GM18520 (cell line): ENCODE results near the gene SLC7A4.
"Not testable (repeated sequence)": the region's sequence is repeated elsewhere in the genome, so short reads cannot be mapped to it uniquely, and the experiment has no call there.

Experiments
- ATAC-seq: cut with Tn5 transposase; IDR thresholded peaks from one replicate; pipeline ENCODE4 v1.9.1; 2021; ENCODE audit not compliant: unreplicated experiment

Gene SLC7A4

GRCh38 chr22:21043860-21044535, 11.6 kb upstream of the SLC7A4 start:
- no peak for ATAC-seq

DNA sequence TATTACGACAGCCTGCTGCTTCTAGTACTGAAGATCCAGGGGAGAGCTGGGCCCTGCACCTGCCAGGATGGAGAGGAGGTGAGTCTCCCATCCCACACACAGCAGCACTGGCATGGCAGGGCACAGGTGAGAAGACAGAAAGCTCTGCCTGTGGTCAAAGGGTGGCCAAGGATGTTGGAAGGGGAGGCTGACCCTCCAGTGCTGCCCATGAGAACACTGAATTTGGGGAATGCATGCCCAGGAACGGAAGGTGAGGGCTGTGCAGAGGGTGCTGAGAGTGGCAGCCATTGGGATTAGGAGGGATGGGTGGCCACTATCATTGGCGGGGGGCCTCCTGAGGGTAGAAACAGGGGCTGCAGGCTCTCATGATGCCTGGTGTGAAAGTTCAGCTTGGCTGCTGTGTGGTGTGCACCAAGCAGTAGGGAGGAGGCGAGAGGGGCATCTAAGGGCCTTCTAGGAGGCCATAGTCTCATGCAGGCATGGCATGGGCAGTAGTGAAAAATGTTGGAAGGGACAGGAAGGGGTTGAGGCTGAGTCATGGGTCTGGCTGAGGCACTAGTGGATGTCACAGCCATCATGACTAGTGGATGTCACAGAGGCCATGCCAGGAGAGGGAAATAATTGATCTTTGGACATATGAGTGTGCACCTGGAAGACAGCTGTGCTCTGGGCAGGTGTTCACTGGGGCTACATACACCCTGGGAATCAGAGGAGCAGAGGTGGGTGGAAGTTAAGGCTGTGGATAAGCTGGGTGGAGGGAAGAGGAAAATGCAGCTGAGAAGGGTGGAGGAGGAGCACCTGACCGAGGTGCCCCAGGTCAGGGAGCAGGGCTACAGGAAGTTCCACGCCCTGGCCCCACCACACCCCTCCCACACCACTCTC, 10.9 kb upstream of the SLC7A4 start:
- ATAC-seq, result no peak

GRCh38 chr22:21041937-21042336, 9.6 kb upstream of the SLC7A4 start:
- no peak for ATAC-seq

DNA sequence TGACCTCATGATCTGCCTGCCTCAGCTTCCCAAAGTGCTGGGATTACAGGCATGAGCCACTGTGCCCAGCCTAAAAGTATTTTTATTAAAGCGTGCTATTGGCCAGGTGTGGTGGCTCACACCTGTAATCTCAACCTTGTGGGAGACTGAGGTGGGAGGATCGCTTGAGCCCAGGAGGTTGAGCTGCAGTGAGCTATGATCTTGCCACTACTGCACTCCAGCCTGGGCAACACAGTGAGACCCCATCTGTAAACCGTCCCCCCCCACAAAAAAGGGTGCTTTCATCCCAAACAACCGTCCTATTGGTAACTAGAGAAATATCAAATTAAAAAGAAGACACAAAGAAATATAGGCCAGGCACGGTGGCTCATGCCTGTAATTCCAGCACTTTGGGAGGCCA, 6.8 kb upstream of the SLC7A4 start:
- not testable (repeated sequence) for ATAC-seq

DNA sequence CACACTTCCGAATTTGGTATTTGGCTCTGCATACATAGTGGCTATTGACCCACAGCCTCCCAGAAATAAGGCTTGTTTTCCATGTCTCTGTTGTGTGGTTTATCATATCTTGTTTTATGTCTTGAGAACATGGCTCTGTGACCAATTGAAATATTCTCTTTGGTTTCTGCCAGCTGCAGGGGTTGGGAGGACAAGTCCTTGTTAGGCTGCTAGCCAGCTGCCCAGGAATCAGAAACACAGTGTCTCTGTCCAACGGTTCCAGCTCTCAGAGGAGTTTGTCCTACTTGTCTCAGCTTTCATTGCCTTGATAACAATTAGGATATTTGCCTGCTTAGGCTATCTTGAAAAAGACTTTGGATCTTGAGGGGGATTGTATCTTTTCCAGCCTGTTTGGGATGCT, 6.0 kb upstream of the SLC7A4 start:
- ATAC-seq, result no peak

DNA sequence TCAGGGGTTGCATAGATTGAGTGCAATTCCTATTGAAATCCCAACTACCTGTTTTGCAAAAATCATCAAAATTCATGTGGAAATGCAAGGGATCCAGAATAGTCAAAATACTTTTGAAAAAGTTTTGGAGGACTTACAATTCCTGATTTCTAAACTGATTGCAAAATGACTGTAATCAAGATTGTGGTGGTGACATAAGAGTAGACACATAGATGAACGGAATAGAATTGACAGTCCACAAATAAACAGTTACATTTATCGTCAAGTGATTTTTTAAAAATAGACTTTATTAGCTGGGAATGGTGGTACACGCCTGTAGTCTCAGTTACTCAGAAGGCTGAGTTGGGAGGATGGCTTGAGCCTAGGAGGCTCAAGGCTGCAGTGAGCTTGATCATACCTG, 2.6 kb upstream of the SLC7A4 start:
- ATAC-seq, result no peak

DNA sequence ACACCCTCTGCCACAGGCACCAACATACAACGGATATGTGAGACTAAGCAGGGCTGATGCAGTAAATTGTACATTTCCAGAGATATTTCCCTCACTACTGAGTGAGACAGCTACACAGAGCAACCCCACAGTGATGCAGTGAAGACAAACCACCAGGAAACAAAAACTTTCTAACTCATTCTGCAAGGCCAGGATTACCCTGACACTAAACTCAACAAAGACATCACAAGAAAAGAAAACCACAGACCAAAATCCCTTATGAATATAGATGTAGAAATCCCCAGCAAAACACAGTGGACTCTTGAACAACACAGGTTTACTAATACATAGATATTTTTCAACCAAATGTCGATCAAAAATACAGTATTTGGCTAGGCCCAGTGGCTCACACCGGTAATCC, 1.5 kb upstream of the SLC7A4 start:
- no peak for ATAC-seq

DNA sequence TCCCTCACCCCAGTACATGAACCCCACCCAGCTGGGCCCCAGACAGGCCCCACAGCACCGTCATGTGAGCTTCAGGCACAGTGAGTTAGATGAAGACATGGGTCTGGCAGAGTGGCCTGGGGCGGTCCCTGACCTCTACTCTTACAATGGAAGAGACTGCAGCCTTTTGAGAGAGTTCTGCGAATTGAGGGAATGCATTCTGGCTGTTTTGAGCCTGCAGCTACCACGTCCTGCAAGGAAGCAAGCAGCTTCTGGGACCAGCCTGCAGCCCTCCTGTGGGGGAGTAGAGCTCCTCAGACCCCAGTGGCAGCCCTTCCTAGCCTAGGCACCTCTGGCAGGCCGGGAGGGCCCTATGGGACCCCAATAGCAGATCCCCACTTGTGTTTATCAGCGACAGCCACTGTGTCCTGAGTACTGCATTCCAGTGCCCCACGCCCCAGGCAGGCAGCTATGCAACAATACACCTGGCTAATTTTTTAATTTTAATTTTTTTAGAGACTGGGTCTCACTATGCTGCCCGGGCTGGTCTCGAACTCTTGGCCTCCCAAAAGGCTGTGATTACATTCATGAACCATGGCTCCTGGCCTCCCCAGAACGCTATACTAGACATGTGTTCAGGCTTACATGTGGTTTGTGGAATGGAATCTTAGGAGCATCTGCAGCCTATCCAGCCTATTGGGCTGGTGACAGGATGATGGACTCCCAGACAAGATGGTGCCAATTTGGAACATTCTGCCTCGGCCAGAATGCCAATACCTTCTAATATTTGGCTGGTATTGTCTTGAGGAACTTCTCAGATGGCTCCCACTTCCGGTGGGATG, 717 bp upstream of the SLC7A4 start:
- no peak for ATAC-seq

DNA sequence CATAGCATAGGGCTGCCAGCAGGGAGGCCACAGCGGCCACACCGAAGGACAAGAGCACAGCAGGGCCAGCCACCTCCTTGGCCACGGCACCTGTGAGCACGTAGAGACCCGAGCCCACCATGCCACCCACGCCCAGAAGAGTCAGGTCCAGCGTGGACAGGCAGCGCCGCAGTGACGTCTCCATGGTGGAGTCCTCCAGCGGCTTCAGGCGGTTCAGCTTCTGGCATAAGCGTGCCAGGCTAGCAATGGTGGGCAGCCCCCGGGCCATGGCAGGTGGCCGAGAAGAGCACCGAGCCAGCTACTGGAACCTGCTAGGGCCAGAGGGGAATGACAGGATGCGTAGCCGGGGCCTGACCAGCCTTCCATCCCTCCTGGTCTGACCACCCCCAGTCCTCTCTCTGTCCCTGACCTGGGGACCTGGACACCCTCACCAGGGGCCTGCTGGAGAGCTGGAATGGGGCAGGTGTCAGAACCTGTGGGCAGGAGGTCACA, 770 bp downstream of the SLC7A4 start:
- ATAC-seq, result no peak

GRCh38 chr22:21030621-21031544, 1.5 kb downstream of the SLC7A4 start:
- ATAC-seq, result no peak

DNA sequence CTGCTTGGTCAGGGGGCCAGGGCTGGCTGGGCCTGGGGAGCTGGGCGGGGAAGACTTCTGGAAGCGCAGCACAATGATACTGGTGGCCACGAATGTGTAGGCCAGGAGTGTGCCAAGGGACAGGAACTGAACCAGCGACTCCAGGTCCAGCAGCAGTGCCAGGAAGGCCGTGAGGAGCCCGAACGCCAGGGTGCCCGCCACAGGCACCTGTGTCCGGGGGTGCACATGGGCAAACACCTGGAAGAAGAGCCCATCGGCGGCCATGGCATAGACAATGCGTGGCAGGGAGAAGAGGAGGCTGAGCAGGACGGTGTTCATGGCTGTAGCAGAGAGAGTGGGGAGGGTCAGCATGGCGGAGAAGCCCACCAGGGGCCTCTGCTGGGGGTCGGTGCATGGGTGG, 2.3 kb downstream of the SLC7A4 start:
- no peak for ATAC-seq

DNA sequence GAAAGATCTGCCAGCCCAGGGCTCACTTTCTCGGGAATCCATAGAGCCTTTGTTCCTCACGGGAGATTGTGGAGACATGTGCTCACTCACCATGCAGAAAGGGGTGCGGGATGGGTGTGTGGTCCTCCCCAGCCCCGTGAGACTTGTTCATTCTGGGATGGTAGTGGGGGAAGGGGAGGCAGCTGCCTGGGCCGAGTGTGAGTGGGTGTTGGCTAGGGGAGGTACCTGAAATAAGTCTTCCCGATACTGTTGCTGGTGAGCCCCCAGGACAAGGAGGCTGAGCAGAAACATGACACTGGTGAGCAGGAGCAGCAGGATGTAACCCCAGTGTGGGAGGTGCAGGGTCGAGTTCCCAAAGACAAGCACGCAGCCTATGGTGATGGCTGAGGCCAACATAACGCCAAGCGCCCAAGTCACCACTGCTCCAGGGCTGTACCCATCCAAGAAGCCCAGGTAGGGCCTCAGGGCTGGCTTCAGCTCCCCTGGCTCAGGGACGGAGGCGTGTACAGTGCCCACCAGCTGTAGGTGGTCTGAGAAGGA, 2.8 kb downstream of the SLC7A4 start:
- ATAC-seq, result no peak

DNA sequence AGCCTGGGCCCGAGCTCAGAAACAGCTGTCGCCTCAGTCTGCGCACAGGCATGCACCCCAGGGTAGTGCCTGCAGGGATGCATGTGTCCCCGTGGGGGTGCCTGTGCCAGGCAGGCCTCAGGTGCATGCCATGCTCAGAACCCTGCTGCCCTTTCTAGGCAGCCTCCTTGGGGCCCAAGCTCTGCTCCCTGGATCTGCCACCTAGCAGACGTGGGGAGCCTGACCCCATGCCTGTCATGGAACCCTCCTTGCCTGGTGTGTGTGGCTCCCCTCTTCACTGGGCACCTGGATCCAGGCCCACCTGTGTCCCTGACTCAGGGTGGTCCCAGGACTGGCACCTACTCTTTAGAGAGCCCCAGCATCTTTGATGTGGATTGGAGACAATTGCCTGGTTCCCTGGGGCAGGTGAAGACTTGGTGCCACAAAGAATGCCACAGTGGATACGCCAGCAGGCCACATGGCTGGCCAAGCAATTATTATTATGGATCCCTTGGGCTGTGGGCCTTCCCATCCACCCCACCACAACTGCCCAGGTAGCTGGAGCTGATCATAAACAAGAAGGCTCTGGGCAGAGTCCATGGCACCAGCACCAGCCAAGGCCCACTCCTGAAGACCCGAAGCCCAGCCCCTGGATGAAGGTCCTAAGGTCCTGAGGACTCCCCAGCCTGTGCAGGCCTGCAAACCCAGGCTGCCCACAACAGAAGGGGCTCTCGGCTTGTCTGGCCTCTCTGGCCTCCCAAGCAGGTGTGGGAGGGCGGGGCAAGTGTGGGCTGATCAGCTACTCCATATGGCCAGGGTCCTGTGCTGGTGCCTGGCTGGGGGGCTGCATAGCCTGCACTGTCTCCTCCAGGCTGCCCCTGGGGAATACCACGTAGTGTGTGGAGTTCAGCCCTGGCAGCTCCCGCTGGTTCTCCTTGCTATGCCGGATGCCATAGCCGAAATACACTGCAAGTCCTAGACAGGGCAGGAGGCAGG, 3.8 kb downstream of the SLC7A4 start:
- ATAC-seq, result no peak

DNA sequence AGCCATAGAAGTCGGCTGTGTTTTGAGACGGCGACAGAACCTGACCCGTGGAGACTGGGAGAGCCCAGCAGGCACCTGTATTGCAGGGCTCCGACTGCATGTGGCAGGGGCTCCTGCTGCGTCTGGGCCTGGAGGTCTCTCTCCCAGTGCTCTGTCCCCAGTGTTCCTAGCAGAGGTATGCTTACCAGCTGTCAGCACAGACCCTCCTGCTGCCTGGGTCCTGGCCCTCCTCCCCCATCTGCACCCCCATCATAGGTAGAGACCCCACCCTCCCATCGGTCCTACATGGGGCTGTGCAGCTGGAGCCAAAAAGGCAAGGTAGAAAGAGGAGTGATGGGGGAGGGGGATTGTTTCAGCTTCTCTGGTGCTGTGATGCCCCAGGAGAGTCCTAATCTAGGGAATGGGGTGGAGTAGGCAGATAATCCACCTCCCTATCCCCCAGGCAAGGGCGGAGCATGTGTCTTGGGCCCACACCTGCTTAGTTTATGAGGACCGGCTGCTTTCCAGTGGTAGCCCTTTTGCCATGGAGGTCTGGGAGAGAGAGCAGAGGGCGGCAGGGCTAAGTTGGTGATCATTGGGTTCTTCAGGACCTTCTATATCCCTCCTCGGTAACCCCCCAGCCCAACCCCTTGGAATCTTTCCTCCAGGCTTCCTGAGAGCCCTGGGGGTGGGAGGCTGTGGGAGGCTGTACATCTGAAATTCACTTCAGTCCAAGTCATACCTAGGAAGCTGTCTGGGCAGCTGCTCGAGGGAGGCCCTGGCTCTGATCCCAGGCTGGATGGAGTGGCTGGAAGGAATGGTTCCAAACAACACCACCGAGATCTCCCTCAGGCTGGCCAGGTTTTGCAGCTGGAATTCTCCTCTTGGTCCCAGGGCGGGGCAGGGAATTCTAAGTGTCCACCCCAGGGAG, 5.3 kb downstream of the SLC7A4 start:
- ATAC-seq, result no peak

- no peak for ATAC-seq
Observed at GRCh38 chr22:21025763-21026755, 6.3 kb downstream of the SLC7A4 start.

DNA sequence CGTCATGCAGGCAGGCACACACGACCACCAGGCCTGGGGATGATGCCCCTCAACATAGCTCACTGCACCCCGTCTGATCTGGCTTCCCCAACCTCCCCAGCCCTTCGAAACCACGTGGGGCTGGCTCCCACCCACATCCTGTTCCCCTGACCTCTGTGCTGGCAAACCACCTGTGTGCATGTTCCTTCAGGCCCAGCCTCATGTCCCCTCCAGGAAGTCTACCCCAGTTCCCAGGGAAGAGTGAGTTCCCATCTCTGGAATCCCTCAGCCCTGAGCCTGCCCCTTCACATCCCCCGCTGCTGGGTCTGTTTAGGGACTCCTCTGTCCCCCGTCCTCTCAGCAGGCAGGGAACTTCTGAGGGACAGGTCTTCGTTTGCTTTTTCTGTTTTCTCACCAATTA, 7.1 kb downstream of the SLC7A4 start:
- no peak for ATAC-seq
